Cardiac muscle cell (in vitro differentiated cells and primary cell): ENCODE data around the gene TXNRD2. TPM values are rescaled to one million over a fixed set of nuclear protein-coding genes. Genes with fewer than 3 reads are reported as not detected.
"Not testable (repeated sequence)": the region's sequence is repeated elsewhere in the genome, so short reads cannot be mapped to it uniquely, and the experiment has no call there.

Experiments
- DNase-seq, 2 donors: peaks; one replicate each; pipeline versions ENCODE4 v3.0.0 to v3.0.0-alpha.2; 2010 to 2017; ENCODE audit warnings: low read depth in 1 of 2, low spot score in 1 of 2
- H3K27ac ChIP-seq: fragments of 200-600 bp; sonication (generic); 2 replicates; pipeline ENCODE4 v1.5.1; 2016
- H3K27me3 ChIP-seq: fragments of 200-600 bp; sonication (generic); 2 replicates; pipeline ENCODE4 v1.6.0; 2016; ENCODE audit warnings: control low read depth
- H3K36me3 ChIP-seq: fragments of 200-600 bp; sonication (generic); 2 replicates; pipeline ENCODE4 v1.5.1; 2016; ENCODE audit warnings: control low read depth
- H3K4me1 ChIP-seq: fragments of 200-600 bp; sonication (generic); 2 replicates; pipeline ENCODE4 v1.8.1; 2017; ENCODE audit warnings: low read depth, mild to moderate bottlenecking, mixed run types
- H3K4me3 ChIP-seq: fragments of 200-600 bp; sonication (generic); 2 replicates; pipeline ENCODE4 v1.5.1; 2016; ENCODE audit warnings: mild to moderate bottlenecking
- H3K9me3 ChIP-seq: fragments of 200-600 bp; sonication (generic); 2 replicates; pipeline ENCODE4 v1.5.1; 2017; ENCODE audit warnings: low read depth, mild to moderate bottlenecking, control low read depth
- polyA plus RNA-seq: library from polyadenylated mRNA; unstranded; fragments of >200 nt; fragmentation: Nextera tagmentation; extraction: Ambion mirVana; gene quantifications from 2 replicates; pipeline ENCODE4 v1.2.1, GENCODE V29; 2016
- total RNA-seq: library from RNA; depleted of rRNA; stranded (reverse); fragments of >200 nt; gene quantifications from 2 replicates; pipeline ENCODE4 v1.2.3, GENCODE V29; 2016
- TF ChIP-seq, protein P1 (sequence below): IDR thresholded peaks from 2 replicates; pipeline ENCODE4 v1.5.1; 2012; ENCODE audit warnings: low read depth, mild to moderate bottlenecking, low read length

The TXNRD2 gene
- total and polyA plus RNA-seq, 2 experiments from 2014 or later = 15.6 to 21.2 TPM

DNA sequence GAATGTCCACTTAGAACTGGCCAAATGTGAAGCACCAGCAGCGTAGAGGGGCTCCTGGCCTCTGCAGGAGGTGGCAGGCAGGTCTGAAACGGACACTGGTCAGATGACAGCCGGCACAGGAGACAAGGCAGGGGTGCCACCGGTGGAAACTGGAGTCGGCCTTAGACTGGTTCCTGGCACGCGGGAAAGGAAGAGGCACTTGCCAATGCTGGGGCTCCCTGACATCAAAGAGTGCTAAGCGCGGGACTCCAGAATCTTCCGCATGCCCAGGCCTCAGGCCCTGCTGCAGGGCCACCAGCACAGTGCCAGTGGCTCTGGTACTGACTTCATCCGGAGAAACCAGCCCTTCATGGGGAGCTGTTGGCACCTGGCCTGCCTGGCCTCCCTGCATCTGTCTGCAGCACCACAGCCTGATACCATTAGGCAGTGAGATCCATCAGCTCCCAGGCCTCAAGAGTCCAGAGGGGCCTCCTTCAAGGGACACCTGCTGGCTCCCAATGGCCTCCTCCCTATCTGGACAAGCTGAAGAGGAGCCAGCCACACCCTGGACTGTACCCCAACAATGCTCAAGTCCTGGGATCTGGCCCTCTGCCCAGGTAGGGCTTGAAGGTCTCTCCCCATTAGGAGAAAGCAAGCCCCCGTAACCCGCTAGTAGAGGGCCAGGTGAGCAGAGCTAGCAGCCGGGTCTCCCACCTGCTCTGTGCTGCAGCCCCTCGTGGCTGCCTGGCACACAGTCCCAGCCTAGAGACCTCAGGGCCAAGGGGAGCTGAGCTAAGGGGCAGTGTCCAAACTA lies 57.3 kb downstream of the TXNRD2 start:
- H3K9me3 ChIP-seq = no peaks in the 10 kb centered on the region
- no peaks in the 10 kb centered on the region for H3K36me3 ChIP-seq
- H3K4me3 ChIP-seq = no peak overlapping the region
- DNase-seq = no peak
- no peaks in the 10 kb centered on the region for H3K4me1 ChIP-seq
- TF ChIP-seq, protein P1, sequence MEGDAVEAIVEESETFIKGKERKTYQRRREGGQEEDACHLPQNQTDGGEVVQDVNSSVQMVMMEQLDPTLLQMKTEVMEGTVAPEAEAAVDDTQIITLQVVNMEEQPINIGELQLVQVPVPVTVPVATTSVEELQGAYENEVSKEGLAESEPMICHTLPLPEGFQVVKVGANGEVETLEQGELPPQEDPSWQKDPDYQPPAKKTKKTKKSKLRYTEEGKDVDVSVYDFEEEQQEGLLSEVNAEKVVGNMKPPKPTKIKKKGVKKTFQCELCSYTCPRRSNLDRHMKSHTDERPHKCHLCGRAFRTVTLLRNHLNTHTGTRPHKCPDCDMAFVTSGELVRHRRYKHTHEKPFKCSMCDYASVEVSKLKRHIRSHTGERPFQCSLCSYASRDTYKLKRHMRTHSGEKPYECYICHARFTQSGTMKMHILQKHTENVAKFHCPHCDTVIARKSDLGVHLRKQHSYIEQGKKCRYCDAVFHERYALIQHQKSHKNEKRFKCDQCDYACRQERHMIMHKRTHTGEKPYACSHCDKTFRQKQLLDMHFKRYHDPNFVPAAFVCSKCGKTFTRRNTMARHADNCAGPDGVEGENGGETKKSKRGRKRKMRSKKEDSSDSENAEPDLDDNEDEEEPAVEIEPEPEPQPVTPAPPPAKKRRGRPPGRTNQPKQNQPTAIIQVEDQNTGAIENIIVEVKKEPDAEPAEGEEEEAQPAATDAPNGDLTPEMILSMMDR = no peak
- H3K27me3 ChIP-seq = no peaks in the 10 kb centered on the region
- H3K27ac ChIP-seq = no peak overlapping the region

DNA sequence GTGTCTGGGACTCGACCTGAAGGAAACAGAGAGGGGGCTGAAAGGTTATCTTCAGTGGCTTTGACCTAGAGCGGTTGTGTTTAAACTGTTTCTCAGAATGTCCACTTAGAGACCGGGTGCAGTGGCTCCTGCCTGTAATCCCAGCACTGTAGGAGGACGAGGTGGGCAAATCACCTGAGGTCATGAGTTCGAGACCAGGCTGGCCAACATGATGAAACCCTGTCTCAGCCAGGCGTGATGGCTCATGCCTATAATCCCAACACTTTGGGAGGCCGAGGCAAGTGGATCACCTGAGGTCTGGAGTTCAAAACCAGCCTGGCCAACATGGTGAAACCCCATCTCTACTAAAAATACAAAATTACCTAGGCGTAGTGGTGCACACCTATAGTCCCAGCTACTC lies 58.2 kb downstream of the TXNRD2 start:
- H3K9me3 ChIP-seq, H3K36me3 ChIP-seq, H3K27me3 ChIP-seq, DNase-seq, H3K4me3 ChIP-seq, H3K27ac ChIP-seq, H3K4me1 ChIP-seq: not testable (repeated sequence)

DNA sequence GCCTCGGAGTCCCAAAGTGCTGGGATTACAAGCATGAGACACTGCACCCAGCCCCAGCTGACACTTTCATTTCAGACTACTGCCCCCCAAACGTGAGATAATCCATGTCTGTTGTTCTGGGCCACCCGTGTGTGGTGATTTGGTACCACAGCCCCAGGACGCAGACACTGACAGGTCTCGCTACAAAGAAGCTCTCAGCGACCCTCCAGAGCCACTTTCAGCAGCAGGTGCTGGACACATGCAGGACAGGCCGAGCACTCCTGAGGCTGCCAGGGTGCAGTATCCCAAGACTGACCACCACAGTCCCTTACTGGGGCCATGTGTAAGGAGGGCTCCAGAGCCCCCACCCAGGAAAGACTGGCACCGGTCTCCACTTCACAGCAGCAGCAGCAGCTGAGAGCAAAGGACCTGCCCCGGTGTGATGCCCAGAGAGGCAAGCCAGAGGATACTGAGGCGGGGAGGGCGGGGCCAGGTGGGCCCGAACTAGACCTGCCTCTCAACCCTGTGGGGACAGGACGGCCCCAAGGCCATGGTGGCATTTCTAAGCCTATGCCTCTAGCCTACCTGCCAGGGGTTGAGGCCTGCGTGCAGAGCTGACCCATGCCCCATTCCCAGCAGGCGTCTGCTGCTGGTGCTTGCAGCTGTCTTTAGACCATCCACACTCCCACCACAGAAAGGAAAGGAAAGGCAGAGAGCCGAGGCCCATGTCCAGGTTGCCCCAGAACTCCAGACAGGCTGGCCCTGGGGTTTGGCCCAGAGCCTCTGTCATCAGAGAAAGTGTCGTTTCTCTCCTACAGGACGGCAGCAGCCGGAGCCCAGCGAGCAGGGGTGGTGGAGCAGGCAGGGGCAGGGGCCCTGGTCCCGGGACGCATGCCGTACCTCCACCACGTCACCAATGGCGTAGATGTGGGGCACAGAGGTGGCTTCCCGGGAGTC lies 58.9 kb downstream of the TXNRD2 start:
- no peak for DNase-seq

DNA sequence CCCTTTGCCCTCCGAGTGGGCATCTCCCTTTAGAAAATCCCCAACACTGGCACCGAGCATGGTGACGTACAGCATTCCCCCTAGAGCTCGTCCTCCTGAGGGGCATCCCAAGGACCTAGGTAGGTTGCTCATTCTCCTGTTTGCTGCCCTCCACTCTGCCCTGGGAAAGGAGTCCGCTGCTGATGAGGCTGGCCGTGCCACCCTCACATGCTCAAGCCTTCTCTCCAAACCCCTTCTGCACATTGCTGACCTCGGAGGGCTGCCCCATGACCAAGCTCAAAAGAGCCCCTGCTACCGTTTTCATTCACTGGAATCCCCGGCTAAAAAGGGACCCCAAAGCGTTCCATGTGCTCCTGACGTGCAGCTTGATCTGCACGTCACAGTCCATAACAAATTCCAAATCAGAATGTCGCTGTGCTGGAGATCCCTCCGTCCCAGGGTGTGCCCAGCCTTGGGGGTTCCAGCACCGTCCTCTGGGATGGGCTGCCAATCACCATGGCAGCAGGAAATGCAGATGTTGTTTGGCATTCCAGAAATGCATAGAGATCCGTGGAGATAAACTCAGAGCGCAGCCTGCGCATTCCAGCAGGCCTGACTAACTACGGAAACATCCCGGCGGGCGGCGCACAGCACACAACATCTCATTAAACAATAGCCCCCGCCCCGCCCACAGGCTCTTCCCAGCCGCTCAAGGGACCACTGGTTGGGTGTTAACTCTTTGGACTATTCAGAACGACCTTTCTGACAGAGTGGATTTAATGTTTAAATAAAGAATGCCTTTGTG lies 60.6 kb downstream of the TXNRD2 start:
- Histone ChIP-seq H3K9me3 (no peaks in the 10 kb centered on the region), H3K4me3 (no peak overlapping the region), H3K27me3 (no peaks in the 10 kb centered on the region), H3K36me3 (no peaks in the 10 kb centered on the region), H3K27ac (no peak overlapping the region), H3K4me1 (no peaks in the 10 kb centered on the region)
- peak; percentile 56 to 96 for DNase-seq
- TF ChIP-seq, protein P1 = no peak

More for the DNA sequence above, 58.9 kb downstream of the TXNRD2 start:
- Histone ChIP-seq H3K27ac (no peak overlapping the region), H3K4me1 (no peaks in the 10 kb centered on the region), H3K36me3 (no peaks in the 10 kb centered on the region), H3K27me3 (no peaks in the 10 kb centered on the region), H3K9me3 (no peaks in the 10 kb centered on the region), H3K4me3 (no peak overlapping the region)
- TF ChIP-seq, protein P1 = no peak

DNA sequence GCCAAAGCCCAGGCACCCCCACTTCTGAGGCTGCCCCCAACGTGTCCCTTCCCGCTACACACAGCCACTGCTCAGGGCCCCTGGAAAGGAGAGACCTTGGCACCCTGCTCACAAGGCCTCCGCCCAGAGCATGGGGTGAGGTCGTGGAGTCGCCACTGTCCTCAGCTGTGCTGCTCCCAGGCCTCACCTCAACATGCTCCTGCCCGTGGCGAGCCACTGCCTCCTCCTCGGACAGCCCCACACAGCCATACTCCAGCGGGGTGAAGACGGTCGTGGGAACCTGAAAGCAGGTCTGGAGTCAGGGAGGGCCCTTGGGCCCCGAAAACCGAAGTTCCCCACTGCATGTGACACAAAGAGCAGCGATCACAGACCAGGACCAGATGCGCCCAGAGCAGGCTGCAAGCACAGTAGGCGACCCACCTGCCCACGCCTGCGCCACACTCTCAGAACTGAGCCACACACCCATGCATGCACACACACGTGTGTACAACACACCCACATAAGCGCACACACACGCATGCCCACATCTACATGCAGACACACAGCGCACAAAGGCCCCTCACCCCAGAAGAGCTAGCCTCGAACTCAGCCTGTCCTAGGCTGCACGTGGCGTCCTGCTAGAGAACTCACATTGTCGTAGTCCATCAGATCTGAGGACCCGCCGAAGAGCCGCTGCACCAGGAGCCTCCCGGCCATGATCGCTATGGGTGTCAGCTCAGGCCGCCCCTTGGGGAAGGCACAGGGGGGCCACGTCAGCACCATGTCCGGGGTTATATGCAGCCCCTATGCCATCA lies 61.4 kb downstream of the TXNRD2 start:
- no peak overlapping the region for H3K4me3 ChIP-seq
- TF ChIP-seq, protein P1 = no peak
- H3K4me1 ChIP-seq = peaks cover 2% of the 10 kb centered on the region
- no peak for DNase-seq
- H3K27me3 ChIP-seq = no peaks in the 10 kb centered on the region
- no peaks in the 10 kb centered on the region for H3K9me3 ChIP-seq
- H3K36me3 ChIP-seq = no peaks in the 10 kb centered on the region
- no peak overlapping the region for H3K27ac ChIP-seq
